DOHH2 (cell line): ENCODE results near the gene GNAS-AS1.

ENCODE experiments used
- CTCF ChIP-seq: fragments of 200-600 bp; sonication (generic); IDR thresholded peaks from one replicate; pipeline ENCODE4 v1.5.1; 2014; ENCODE audit warnings: antibody characterized with exemption, mild to moderate bottlenecking, low read depth, low read length; ENCODE audit not compliant: poor library complexity, severe bottlenecking
- EZH2phosphoT487 ChIP-seq: fragments of 200-600 bp; sonication (generic); IDR thresholded peaks from 2 replicates; pipeline ENCODE4 v1.6.1; 2017; ENCODE audit warnings: borderline replicate concordance, mild to moderate bottlenecking, antibody characterized with exemption, low read length, moderate library complexity, mixed read lengths

DNA sequence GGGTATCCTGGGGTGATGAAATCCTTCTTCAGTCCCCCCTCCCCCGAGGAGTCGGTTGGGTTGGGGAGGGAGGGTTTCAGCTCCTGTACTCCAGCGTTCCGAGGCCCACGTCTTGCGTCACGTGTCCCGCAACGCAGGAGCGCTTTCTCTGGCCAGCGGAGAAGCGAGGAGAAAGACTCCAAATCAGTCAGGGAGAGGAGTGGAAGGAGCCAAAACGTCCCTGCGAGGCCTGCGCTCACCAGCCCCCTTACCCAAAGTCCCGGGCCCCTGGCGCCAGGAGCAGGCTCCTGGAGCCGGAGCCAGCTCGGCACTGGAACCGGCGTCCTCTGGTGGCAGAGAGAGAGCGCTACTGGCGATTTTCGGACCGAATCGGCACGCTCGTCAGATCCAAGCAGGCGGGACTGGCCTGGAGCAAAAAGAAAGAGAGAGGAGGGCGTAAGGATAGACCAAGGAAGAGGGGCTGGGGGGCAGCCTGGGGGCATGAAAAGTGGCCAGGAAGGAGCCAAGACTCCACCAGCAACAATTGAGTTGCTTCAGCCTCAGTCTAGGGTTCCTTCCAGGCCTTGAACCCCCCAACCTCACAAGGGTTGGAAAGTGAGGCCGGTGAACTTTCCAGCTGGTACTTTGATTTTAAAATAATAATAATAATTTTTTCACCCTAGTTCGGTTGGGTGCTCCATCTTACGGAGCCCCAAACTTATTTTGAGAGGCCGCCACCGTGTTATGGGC, 2.0 kb upstream of the GNAS-AS1 start, which contains the start of gene GNAS:
- TF ChIP-seq CTCF (peak; percentile 57), EZH2phosphoT487 (no peak)
